SHP77 treated with DMSO at 0.1 percent for 48 hours (cell line): ENCODE results near the gene RASSF3.

Experiments used
- DNase-seq: peaks from one replicate; lab custom pipeline; 2025; lab: John Stamatoyannopoulos, UW

The RASSF3 gene

DNA sequence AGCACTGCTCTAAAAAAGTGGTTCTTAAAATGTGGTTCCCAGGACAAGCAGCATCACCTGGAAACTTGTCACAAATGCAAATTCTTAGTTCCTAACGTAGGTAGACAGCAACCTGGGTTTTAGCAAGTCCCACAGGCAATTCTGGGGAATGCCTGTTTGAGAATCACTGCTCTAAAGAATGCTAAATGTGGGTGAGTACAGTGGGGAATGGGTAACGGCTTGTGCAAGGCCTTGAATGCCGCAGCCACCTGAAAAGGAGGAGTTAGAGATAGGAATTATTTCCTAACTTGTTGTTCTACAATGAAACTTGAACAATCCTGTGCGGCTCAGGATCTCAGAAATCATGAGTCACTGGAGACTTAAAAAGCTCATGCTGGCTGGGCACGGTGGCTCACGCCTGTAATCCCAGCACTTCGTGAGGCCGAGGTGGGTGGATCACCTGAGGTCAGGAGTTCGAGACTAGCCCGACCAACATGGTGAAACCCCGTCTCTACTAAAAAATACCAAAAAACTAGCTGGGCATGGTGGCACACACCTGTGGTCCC is 114.0 kb downstream of the RASSF3 start:
- no peak for DNase-seq

DNA sequence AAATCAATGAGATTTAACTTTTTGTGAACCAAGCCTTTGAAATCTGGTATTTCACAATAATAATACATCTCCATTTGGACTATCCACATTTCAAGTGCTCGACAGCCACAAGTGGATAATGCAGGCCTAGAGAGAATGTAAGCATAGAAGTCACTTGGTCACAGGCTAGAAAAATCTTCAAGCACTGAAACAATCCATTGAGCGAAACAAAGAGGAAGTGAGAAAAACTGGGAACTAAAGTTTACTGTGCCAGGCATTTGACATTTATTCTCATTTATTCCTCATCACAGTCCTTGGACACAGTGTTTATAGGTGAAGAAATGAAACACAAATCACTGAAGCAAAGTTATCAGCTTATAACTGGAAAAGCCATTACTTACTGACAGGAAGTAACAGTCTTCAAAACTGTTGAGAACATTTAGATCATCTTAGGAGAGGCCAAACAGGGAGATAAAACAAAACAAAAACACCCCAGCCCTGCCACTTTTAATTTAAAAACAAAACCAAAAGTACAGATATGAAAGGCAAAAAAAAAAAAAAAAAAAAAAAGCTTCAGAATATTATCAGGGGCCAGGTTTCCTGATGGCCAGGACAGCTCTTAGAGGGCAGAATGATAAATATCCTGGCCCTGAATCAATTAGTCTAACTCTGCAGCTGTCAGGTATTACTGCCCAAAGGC is 119.8 kb downstream of the RASSF3 start:
- no peak for DNase-seq

DNA sequence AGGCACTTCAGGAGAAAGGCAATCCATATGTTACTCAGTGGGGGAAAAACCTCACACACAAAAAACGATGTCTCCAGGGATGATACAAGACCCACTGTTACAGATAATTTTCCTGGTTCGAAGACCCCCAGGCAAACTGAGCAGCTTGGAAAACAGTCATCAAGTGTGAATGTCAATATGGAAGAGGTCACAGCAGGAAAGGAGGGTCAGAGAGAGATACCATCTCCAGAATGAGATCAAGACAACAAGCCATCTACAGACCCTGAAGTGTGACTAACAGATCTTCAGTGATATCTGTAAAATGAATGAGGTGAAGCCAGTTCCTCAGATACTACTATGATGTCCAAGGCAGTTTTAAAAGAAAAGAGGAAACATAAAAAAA is 120.3 kb downstream of the RASSF3 start:
- no peak for DNase-seq

DNA sequence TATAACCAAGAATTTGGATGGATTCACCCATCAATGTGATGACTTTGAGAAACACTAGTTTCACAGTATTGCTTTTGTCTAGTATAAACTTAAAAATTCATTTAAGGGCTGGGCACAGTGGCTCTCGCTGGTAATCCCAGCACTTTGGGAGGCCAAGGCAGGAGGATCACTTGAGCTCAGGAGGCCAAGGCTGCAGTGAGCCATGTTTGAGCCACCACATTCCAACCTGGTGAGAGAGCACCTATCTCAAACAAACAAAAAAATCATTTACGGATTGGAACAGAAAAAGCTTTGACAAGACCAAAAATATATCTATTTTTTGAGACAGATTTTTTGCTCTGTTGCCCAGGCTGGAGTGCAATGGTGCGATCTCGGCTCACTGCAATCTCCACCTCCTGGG is 121.4 kb downstream of the RASSF3 start:
- DNase-seq, result no peak

DNA sequence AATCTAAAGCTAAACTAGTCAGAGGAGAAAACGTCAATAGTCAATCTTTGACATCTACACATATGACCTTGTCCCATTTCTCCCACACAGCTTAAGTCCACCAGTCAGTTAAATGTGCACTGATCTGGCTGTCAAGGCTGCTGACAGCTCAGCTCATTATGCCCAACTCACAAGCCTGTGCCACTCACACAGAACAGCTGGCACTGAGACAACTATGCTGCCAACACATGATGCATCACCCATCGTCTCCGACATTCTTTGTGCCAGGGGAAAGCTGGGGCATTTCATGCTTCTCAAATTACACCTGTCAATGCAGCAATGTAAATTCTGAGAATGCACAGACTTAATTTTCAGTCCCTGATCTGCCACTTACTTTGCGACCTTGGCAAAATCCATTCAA is 123.6 kb downstream of the RASSF3 start:
- DNase-seq, result no peak

DNA sequence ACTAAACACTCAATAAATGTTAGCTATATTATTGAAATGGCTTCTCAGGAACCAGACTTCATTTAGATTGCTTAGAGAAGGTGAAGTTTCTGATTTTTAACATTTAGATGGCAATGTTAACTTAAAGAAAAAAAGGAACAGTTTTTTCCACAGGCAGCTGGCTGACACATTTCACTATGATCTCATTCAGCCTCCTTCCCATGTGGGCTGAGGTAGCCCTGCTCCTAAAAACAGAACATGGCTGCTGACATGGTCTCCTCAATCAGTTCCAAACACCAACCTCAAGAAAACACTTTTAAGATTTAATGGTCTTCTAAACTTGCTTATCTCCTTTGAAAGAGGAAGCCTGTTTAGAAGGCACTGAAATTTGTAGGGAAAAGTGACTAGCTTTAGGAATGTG is 125.1 kb downstream of the RASSF3 start:
- no peak for DNase-seq

DNA sequence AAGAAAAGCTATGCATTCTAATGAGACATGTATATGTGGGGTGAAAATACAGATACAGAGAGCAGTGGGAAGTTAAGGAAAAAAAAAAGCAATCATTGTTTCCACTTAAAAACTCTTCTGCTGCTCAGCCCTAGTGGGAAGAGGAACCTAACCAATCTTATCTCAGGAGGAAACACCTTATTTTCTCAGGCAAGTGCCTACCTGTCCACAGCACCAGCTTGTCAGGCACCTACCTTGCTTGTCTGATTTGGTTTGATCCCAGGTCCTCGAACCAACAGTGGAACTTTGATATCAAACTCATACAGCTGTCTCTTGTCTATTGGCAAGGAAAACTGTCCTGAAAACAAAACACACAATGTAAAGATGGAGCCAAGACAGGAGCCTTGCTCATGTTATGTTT is 126.5 kb downstream of the RASSF3 start:
- DNase-seq, result no peak

DNA sequence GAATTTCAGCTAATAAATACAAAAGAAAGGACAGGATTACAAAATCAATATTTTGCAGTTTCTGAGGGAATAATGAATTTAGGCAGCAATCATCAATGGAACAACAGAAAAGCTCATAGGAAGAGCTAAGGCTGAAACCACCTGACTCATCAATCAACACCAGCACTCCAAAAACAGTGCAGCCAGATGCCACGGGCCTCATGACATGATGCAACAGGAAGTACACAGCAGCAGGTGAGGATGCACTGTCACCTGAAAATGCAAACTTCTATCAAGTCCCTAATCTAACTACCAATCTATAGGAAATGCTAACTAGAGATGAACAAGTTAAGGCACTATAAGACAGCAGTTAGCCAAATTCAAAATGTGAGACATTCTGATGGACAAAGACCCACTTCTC is 127.2 kb downstream of the RASSF3 start:
- peak; percentile 17 for DNase-seq

DNA sequence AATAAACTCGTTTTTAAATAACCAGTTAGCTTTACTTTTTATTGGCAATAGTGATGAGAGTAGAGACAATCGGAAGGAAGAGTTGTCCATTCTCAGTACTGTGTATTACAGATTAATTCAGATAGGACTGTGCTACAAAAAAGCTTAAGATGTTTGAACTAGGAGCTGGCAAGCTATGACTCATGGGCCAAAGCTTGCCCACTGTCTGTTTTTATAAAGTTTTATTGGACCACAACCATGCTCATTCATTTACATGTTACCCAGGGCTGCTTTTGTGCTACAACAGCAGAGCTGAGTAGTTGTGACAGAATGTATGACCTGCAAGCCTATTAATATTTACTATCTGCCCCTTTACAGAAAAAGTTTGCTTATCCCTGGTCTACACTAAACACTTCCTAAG is 129.5 kb downstream of the RASSF3 start:
- DNase-seq, result no peak

DNA sequence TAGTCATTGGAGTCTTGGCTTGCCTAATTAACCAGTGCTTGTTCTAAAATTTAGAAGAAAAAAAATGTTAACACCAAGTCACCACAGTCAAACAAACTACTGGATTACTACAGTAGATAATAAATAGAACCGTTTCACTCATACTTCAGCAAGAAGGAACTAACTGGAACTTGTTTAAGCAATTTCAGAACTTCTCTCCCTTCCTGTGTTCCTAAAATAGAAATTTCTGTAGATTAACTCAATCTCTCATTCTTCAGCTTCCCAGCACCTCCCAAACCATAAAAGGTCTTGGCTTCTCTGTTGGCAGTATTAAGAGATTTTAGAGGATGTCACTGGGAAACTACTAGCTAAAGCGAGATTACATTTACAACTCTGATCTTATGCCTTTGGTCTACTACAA is 130.4 kb downstream of the RASSF3 start:
- DNase-seq, result no peak

DNA sequence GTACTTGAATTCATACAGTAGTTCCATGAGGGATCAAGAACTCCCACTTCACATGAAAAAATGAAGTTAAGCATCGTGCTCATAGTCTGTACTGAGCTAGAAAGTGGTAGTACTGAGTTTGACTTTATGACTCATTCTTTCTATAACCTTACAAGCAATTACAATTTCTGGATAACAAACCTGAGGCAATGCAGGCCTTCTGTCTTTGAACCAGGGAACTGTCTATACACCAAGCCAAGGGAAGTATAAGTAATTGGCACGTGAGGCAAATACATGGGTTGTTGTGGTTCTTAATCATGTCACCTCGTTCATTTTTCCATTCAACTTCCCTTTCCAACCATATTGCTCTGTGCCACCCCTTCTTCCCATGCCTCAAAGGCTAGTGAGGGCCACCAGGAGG is 132.1 kb downstream of the RASSF3 start:
- no peak for DNase-seq

DNA sequence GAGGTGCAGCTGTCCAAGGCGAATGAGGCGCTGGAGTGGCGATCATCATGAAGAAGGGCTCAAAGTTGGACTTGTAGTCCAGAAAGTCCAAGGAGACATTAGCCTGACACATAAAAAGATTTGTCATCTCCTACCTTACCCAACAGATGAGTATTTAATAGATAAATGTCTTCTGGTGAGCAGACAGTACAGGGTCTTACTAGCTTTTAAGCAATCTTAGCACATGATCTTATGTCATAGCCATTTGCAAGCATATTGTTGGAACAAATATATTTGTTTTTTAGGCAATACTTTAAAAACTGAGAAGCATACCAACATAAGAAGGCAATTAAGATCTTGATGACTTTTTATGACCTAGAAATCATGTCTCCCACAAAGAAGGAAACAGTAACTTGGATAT is 132.9 kb downstream of the RASSF3 start:
- DNase-seq, result no peak

DNA sequence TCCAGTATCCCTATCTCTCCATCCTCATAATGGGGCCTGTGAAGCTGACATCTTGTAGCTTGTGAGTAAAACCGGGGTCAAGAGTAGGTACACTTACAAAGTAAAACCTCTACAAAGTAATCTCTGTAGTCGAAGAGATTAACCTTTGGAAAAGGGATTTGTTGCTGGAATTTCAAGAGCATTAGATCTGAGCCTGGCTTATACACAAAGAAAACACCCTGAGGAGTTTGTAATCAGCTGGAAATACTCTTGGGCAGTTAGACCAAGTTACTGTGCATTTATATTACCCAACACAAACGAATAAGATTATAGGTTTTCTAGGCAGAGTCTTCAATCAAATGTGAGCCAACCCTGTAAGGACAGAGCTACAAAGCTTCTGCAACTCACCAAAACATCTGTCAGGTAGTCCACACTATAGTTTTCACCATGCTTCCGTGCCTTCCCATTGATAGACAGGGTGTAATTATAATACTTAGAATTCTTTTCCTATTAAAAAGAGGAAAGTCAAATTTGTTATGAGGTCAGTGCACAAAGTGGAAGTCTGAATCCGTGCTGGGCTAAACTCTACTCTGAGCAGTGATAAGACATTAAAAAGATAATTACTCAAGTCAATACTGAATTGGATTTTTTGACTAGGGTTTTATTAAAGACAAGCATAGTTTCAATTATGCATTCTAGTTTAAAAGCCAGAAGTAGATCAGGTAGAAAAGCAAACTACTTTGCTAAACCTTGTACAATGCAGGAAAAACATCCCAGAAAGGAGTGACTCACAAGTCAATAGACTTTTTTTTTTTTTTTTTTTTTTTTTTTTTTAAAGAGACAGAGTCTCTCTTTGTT is 134.3 kb downstream of the RASSF3 start:
- no peak for DNase-seq

DNA sequence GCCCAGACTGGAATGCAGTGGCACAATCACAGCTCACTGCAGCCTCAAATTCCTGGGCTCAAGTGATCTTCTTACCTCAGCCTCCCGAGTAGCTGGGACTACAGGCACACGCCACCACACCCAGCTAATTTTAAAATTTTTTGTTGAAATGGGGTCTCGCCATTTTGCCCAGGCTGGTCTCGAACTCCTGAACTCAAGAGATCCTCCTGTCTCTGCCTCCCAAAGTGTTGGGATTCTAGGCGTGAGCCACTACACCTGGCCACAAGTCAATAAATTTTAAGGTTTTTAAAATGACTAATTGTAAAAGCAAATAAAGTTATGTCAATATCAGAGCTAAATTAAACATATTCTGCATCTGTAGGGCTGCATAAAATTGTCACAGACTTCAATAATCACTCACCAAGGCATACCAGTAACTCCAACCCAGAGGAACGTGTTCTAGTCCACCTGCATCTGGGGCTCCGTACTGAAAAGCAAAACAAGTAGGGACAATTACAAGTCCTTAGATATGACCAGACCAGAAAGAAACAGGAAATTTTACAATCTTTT is 135.0 kb downstream of the RASSF3 start:
- DNase-seq, result no peak

DNA sequence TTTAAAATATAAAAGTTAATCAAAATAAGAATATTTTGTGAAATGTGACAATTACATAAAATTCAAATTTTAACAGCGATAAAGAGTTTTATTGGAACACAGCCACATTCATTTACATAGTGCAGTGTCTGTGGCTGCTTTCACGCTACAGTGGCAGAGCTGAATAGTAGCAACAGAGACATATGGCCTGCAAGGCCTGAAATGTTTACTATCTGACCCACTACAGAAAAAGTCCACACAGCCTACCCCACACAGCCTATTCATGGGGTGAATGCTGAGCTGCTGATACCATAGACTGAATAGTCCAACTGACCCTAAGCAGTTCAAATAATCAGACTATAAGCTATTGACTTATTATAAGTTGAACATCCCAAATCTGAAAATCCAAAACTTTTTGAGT is 135.7 kb downstream of the RASSF3 start:
- no peak for DNase-seq

DNA sequence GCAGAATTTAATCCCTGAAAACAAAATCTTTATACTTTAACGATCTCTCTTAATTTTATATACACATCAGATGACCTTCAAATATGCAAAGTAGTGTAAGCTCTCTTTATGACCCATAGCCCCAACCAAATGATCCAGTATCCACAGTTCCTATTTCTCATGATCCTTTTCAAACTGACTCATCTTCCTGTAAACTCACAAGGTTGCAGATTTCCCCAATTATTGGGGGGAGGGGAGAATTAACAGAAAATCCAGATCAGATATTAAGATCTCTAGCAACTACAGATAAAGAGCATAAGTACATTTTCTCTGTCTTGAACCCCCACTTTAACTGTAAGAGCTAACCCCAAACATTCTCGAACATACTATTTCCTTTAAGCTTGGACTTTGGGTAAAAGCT is 136.4 kb downstream of the RASSF3 start:
- DNase-seq, result no peak
